RWPE2 (cell line): ENCODE results near the gene BCAS4.

ENCODE experiments used
- ATAC-seq: fragments of 200-7000 bp; cut with Tn5 transposase; 3 replicates; pipeline ENCODE4 v1.9.1; 2021; ENCODE audit warnings: low read depth
- DNase-seq: peaks from one replicate; pipeline ENCODE4 v3.0.0-alpha.2; 2020; ENCODE audit warnings: low spot score
- H3K27ac ChIP-seq: fragments of 450-650 bp; 2 replicates; pipeline ENCODE4 v1.5.1; 2017; ENCODE audit warnings: mild to moderate bottlenecking; ENCODE audit not compliant: poor library complexity, severe bottlenecking
- H3K27me3 ChIP-seq: fragments of 250-450 bp; sonication (Bioruptor Pico); 2 replicates; pipeline ENCODE4 v1.5.1; 2021; ENCODE audit warnings: mild to moderate bottlenecking, moderate library complexity; ENCODE audit not compliant: insufficient read depth, poor library complexity, severe bottlenecking
- H3K36me3 ChIP-seq: fragments of 250-450 bp; sonication (Bioruptor Pico); 2 replicates; pipeline ENCODE4 v1.5.1; 2020; ENCODE audit warnings: low read depth, mild to moderate bottlenecking, moderate library complexity
- H3K4me1 ChIP-seq: fragments of 250-450 bp; sonication (Bioruptor Pico); 2 replicates; pipeline ENCODE4 v1.5.1; 2021; ENCODE audit warnings: mild to moderate bottlenecking, moderate library complexity; ENCODE audit not compliant: insufficient read depth, poor library complexity, severe bottlenecking
- H3K4me3 ChIP-seq: fragments of 250-450 bp; sonication (Bioruptor Pico); 2 replicates; pipeline ENCODE4 v1.5.1; 2021; ENCODE audit warnings: mild to moderate bottlenecking, moderate library complexity; ENCODE audit not compliant: severe bottlenecking
- H3K9me3 ChIP-seq: fragments of 250-450 bp; sonication (Bioruptor Pico); 2 replicates; pipeline ENCODE4 v1.5.1; 2021; ENCODE audit warnings: mild to moderate bottlenecking, moderate library complexity; ENCODE audit not compliant: severe bottlenecking
- CTCF ChIP-seq: fragments of 450-650 bp; IDR thresholded peaks from one replicate; pipeline ENCODE4 v1.5.1; 2017; ENCODE audit warnings: mild to moderate bottlenecking, moderate library complexity; ENCODE audit not compliant: poor library complexity, severe bottlenecking

BCAS4 gene

GRCh38 chr20:50824137-50824536 lies 29.3 kb downstream of the BCAS4 start:
- no peak overlapping the region for H3K4me3 ChIP-seq
- H3K27ac ChIP-seq, result peak overlapping the region; percentile 16
- H3K36me3 ChIP-seq, result no peaks in the 10 kb centered on the region
- DNase-seq (no peak), ATAC-seq (peak; percentile 41)
- TF ChIP-seq CTCF, result no peak
- H3K4me1 ChIP-seq, result peaks cover 6% of the 10 kb centered on the region
- H3K27me3 ChIP-seq, result no peaks in the 10 kb centered on the region
- H3K9me3 ChIP-seq, result no peaks in the 10 kb centered on the region

- no peak overlapping the region for H3K4me3 ChIP-seq
Observed at GRCh38 chr20:50826121-50826520, 31.3 kb downstream of the BCAS4 start.

GRCh38 chr20:50828363-50829136 lies 33.7 kb downstream of the BCAS4 start:
- DNase-seq (no peak), ATAC-seq (no peak)
- no peak for TF ChIP-seq CTCF
- Histone ChIP-seq H3K4me1 (peaks cover 6% of the 10 kb centered on the region), H3K36me3 (peaks cover 5% of the 10 kb centered on the region; the same call in 1 of the 2 replicates), H3K9me3 (no peaks in the 10 kb centered on the region), H3K27ac (no peak overlapping the region), H3K27me3 (no peaks in the 10 kb centered on the region), H3K4me3 (no peak overlapping the region)

More at GRCh38 chr20:50826121-50826520, 31.3 kb downstream of the BCAS4 start:
- H3K27me3 ChIP-seq, result no peaks in the 10 kb centered on the region
- H3K4me1 ChIP-seq, result peaks cover 6% of the 10 kb centered on the region
- ATAC-seq (no peak), DNase-seq (no peak)
- H3K36me3 ChIP-seq, result no peaks in the 10 kb centered on the region; the same call in 1 of the 2 replicates
- no peaks in the 10 kb centered on the region for H3K9me3 ChIP-seq
- TF ChIP-seq CTCF, result no peak
- no peak overlapping the region for H3K27ac ChIP-seq

- Histone ChIP-seq H3K27ac (no peak overlapping the region), H3K27me3 (no peaks in the 10 kb centered on the region), H3K9me3 (no peaks in the 10 kb centered on the region), H3K4me3 (no peak overlapping the region), H3K4me1 (no peaks in the 10 kb centered on the region), H3K36me3 (peaks cover 5% of the 10 kb centered on the region; the same call in 1 of the 2 replicates)
- ATAC-seq (no peak), DNase-seq (peak; percentile 76)
- TF ChIP-seq CTCF, result no peak
Observed at GRCh38 chr20:50831622-50832021, 36.8 kb downstream of the BCAS4 start.

- Histone ChIP-seq H3K4me1 (peaks cover 24% of the 10 kb centered on the region), H3K9me3 (no peaks in the 10 kb centered on the region), H3K27ac (no peak overlapping the region), H3K36me3 (peaks cover 5% of the 10 kb centered on the region; the same call in 1 of the 2 replicates), H3K27me3 (no peaks in the 10 kb centered on the region), H3K4me3 (no peak overlapping the region)
- TF ChIP-seq CTCF, result no peak
- peak; percentile 64 for ATAC-seq
- peak; percentile 78 for DNase-seq
Observed at GRCh38 chr20:50834599-50835005, 39.7 kb downstream of the BCAS4 start.
